Embryonic facial prominence (tissue), 1 donor: ENCODE data around the gene ZBTB42.
"Not testable (repeated sequence)": the region's sequence is repeated elsewhere in the genome, so short reads cannot be mapped to it uniquely, and the experiment has no call there.

Source experiments
- DNase-seq: peaks from one replicate; pipeline ENCODE4 v3.0.0-alpha.2; 2016; ENCODE audit errors: extremely low spot score

The ZBTB42 gene

GRCh38 chr14:104806625-104807465 lies 5.9 kb downstream of the ZBTB42 start:
- no peak for DNase-seq

- no peak for DNase-seq
Measured at GRCh38 chr14:104808456-104808855, 7.6 kb downstream of the ZBTB42 start.

GRCh38 chr14:104810316-104810715 lies 9.4 kb downstream of the ZBTB42 start:
- no peak for DNase-seq

DNA sequence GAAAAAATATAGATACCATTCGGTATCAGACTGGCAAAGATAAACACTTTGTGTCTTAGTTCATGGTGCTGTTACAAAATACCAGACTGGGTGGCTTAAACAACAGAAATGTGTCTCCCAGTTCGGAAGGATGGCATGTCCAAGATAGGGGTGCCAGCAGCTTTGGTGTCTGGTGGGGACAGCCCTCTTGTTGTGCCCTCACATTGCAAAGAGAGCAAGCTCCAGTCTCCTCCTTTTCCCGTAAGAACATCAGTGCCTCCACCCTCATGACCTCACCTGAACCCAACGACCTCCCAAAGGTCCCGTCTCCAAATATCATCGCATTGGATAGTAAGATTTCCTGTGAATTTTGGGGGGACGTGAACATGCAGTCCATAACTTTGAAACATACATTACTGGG lies 12.4 kb downstream of the ZBTB42 start:
- DNase-seq = no peak

DNA sequence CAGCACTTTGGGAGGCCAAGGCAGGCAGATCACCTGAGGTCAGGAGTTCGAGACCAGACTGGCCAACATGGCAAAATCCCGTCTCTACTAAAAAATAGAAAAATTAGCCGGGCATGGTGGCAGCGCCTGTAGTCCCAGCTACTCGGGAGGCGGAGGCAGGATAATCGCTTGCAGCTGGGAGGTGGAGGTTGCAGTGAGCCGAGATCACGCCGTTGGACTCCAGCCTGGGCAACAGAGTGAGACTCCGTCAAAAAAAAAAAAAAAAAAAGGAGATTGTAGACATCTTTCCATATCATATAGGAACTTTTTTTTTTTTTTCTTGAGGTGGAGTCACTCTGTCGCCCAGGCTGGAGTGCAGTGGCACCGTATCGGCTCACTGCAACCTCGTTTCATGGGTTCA lies 13.8 kb downstream of the ZBTB42 start:
- not testable (repeated sequence) for DNase-seq

DNA sequence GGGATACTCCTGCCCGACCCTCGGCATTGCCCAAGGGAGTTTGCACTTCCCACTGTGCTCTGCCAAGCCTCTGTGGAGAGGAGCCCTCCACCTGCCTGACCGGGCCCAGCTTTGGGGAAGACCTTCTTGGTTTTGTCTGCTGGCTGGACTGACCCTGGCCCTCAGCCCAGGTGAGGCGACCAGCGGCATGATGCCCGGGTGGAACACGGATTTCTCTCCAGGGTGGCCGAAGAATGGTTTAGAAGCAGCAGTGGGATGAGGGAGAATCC lies 15.6 kb downstream of the ZBTB42 start:
- no peak for DNase-seq

GRCh38 chr14:104817930-104818713 lies 17.2 kb downstream of the ZBTB42 start:
- DNase-seq = no peak

GRCh38 chr14:104818714-104819161 lies 17.8 kb downstream of the ZBTB42 start:
- no peak for DNase-seq

- no peak for DNase-seq
Measured at GRCh38 chr14:104819361-104819781, 18.5 kb downstream of the ZBTB42 start.

DNA sequence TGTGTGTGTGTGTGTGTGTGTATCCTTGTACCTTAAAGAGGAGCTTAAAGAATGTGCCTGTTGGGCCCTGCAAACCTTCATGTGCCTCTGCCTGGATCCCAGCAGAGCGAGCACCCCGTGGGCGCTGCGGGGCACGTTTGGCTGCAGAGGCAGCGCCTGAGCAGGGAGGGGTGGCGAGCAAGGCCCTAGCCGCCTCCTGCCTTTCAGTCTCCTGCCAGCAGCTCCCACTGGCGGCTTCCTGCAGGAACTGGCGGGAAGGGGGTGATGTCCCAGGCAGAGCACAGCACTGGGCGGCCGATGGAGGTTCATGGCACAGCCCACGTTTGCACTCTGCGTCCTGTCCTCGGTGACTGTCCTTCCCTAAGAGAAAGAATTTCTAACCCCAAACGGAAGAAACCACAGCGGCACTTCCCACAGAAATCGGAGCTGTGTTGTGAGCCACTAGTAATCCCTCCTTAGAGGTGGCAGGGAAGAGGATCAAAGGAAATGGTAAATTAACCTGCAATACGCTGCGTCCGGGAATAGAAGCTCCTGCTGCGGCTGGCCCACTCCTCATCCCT lies 19.8 kb downstream of the ZBTB42 start:
- no peak for DNase-seq

DNA sequence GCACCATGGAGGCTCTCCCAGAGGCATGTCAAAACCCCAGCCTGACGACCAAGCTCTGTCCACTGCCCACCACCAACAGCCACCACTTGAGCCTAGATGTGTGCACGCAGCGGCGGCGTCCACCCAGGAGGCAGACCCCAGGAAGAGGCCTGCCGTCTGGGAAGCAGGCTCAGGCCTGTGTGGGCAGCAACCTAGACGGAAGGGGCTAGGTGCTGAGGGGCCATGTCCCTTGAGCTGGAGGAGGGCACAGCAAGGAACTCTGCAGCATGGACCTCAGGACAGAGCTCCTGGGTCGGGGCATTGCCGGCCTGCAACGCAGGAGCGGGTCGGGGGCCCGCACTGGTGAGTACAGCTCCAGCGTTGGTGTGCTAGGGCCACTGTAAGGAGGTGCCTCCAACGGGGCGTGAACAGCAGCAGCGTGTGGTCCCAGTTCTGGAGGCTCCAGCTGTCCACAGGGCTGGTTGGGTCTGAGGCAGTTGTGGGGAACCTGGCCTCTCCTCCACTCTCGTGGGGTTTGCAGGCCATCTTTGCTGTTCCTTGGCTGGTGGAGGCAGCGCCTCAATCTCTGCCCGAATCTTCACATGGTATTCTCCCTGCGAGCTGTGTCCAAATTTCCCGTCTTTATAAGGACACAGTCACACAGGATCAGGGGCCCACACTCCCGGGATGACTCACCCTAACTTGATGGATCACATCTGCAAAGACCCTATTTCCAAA lies 20.5 kb downstream of the ZBTB42 start:
- no peak for DNase-seq

GRCh38 chr14:104821971-104822608 lies 21.2 kb downstream of the ZBTB42 start:
- DNase-seq = no peak

- no peak for DNase-seq
Measured at GRCh38 chr14:104822821-104823615, 22.1 kb downstream of the ZBTB42 start.

- DNase-seq = no peak
Measured at GRCh38 chr14:104824353-104824997, 23.6 kb downstream of the ZBTB42 start.

GRCh38 chr14:104826189-104826860 lies 25.4 kb downstream of the ZBTB42 start:
- DNase-seq = peak; percentile 48

GRCh38 chr14:104826861-104827176 lies 25.9 kb downstream of the ZBTB42 start:
- DNase-seq = no peak

GRCh38 chr14:104827177-104828055 lies 26.5 kb downstream of the ZBTB42 start:
- DNase-seq = no peak

- DNase-seq = no peak
Measured at GRCh38 chr14:104830781-104831180, 29.9 kb downstream of the ZBTB42 start.
